GDM1 (cell line): ENCODE data around the gene PRMT2.

Source experiments
- DNase-seq: peaks from one replicate; lab custom pipeline; 2025; lab: John Stamatoyannopoulos, UW

PRMT2 gene

DNA sequence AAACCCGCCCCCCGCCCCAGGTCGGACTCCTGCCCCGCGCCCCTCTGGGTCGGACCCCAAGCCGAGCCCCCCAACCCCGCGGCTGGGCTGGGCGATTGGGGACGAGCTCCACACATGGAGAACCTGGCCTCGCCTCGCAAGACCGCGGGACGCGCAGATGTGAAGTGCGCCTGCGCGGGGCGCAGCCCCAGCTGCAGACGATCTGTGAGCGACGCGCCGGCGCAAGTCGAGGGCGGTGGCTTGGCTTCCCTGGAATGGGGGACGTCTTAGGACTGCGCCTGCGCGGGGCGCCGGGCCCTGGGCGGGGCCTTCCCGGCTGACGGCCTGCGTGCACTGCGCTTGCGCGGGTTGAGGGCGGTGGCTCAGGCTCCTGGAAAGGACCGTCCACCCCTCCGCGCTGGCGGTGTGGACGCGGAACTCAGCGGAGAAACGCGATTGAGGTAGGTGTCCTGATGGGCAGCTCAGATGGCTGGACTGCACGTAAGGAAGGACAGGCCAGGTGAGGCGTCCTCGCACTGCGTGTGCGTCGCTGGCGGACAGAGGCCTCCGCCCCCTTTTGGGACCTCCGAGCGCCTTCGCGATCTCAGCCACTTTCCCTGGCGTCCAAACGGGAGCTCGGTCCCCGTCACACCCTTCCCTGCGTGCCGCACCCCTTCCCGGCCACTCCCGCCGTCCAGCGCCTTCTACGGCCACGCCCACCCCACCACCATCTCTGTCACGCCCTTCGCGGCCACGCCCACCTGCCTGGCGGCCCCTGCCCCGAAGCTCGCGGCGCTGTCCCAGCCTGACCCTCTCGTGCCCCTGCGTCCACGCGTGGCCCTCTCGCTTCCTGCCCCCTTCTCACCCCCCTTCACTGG lies at the start of gene PRMT2:
Gene PRMT2, plus strand, starts transcription at position 351 of the 857 bp plus-strand sequence. CDS start 1,278 bp downstream, outside the sequence.
- peak; percentile 96 for DNase-seq

DNA sequence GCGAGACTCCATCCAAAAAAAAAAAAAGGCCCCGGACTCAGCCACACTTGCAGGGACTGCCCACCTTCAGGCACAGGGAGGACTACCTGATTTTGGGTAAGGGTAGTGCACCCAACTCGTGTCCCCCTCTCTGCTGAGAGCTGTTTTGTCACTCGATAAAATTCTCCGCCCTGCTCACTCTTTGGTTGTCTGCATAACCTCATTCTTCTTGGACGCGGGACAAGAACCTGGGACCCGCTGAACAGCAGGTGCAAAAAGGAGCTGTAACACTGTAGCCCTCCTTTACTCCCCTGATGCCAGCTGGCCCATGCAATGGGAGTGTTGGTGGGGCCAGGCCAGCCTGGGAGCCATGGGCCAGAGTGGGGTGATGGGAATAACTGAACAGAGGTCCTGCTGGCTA lies 41.2 kb upstream of the PRMT2 start:
- no peak for DNase-seq

DNA sequence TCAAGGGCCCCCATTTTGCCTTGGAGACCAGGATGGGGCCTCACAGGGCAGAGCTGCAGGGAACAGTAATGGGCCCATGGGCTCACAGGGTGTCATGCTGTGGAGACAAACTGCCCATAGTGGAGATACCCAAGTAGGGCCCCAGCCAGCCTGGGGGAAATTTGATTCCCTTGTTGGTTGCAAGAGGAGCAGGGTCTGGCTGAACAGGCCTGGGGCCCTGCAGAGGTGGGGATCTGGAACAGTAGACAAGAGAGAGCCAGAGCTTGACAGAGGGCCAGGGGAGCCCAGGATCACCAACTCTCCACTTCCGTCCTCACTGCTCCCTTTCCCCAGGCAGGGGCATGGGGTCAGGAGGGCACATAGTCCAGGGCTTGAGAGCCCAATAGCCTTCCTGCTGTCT lies 39.3 kb upstream of the PRMT2 start:
- no peak for DNase-seq

DNA sequence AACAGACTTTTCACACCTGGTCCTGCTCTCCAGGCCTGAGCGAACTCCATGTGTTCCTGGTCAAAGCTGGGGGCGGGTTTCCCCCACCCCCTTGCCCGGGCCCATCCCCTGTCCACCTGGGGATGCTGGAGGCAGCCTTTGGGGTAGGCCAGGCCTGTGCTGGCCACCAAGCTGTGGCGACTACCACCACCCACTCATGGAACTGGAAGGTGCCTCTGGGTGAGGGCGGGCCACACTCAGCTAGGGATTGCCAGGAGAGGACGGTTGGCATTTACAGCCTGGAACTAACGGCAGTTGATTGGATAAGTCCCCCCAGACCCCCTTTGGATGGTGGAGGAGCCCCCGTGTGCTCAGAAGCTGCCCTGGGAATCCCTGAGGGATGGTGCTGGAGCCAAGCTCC lies 38.4 kb upstream of the PRMT2 start:
- DNase-seq = no peak

DNA sequence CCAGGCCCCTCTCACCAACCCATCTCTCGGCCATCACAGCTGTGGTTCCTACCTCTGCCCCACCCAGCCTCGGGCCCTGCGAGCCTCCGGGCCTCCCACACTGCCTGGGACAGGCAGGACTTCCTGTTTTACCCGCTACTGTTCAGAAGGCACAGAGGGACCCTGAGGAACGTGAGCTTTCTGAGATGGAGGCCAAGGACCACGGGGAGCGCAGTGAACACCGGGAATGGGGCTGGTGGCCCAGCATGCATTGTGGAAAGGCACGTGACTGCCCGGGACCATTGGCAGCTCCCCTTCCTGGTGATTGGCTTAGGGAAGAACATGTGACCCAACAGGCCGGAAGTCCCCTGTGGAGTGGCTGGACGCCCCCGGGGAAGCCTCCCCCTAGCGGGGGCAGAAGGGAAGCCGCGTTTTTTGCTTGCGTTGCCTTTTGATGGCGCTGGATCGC lies 37.6 kb upstream of the PRMT2 start:
- no peak for DNase-seq

DNA sequence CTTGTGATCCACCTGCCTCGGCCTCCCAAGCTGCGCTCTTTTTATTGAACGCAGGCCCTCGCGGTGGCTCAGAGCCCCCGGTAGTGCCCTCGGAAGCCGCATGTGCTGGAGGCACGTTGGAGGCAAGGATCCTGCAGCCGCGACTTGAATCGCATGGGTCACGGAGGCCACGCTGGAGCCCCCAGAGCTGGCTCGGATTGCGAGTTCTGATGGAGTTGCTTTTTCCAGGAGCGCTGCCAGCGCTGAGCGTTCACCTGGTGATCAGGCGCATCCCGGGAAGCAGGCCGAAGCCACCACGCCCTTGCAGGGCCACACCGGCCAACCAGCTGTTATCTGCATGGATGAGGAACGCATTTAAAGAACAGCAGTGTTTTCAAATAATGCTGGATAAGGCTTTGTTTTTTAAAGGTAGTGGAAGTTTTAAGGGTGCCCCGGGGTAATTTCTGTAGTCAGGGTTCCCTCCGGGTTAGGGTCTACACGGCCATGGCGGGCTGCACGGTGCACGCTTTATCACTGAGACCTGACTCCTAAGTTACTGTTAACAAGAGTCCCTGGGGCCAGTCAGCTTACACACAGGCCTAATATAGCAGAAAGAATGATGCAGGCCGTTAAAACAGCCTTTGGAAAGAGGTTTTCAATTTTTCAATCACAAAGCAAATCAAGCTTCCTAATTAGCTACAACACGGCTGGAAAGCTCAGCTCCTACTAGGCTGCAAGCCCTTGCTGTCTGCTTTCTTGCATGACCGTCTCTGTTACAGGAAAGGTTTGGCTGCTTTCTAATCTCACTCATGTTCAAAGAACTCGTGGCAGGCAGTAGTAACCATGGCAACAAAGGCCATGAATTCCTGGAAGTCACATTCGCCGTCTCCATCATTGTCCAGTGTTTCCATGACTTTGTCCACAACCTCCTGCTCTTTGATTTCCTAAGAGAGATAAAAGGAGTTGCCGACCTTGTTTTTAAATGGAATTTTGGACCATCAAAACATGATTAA lies 36.6 kb upstream of the PRMT2 start:
- DNase-seq = no peak

DNA sequence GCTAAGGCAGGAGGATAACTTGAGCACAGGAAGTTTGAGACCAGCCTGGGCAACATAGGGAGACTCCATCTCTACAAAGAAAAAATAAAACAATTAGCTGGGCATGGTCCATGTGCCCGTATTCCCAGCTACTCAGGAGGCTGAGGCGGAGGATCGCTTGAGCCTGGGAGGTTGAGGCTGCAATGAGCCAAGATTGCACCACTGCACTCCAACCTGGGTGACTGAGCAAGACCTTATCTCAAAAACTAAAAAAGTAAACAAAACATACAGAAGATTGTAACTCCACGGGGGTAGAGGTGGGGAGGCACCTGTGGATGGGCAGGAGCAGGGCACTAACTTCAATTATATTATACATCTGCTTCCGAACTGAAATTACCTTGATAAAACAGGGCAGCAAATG lies 35.2 kb upstream of the PRMT2 start:
- DNase-seq = no peak

DNA sequence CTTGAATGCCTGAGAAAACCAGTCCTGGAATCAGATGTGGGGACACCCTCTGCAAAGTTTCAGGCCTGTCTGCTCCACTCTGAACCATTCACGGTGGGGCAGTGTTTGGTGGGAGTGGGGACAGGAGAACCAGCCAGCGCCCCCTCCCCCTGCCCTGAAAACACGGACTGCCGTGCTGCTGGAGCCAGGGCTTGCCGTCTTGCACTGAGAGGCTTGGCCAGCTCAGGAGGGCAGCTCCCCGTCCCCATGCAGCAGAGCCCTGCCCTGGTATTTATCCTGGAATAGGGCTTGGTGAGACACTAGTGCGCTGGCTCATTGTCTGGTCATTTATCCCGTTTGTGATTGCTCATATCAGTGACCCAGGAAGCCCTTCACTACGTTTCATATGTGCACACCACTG lies 34.5 kb upstream of the PRMT2 start:
- DNase-seq = no peak

DNA sequence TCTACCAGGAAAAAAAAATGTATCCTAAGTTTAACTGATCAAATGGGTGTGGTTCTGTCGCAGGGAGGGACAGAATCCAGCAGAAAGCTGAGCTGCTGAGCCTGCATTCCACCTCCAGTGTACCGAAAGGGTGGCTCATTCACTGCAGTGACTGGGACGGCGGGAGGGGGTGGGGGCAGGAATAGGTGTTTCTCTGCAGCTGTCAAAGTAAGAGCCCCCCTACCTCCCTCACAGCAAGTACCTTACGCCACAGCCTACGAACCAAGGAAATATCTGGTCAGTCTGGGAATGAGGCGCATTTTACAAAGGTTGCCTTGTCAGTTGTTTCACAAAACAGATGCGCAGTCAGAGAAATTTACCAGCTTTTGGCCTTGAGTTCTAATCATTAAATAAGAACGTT lies 32.2 kb upstream of the PRMT2 start:
- no peak for DNase-seq

DNA sequence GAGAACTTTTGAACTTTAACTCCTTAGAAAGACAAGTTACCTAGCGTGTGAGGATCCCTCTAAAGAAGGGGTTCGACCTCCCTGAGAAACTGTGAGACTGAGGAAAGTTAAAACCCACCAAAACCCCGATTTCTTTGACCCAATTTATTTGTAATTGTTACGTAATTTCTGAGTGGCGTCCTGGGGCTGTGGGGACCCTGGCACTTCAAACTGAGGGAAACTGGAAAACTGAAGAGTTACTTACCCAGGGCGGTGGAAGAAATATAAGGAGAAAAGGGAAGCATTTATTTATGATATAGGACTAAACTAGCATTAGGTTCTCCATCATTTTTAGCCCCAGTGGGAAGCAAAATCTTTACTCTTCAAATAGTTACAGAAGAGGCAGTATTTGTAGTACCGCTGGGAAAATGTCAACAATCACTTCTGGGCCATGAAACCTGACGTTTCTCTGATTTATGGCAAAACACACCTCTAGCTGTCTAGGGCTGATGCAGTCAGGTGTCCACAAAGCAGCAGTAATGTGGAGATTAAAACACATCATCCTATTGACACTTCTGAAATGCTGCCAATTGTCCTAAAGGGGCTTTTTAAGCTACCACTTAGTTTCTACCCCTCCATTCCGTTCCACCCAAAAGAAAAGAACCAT lies 31.0 kb upstream of the PRMT2 start:
- no peak for DNase-seq

DNA sequence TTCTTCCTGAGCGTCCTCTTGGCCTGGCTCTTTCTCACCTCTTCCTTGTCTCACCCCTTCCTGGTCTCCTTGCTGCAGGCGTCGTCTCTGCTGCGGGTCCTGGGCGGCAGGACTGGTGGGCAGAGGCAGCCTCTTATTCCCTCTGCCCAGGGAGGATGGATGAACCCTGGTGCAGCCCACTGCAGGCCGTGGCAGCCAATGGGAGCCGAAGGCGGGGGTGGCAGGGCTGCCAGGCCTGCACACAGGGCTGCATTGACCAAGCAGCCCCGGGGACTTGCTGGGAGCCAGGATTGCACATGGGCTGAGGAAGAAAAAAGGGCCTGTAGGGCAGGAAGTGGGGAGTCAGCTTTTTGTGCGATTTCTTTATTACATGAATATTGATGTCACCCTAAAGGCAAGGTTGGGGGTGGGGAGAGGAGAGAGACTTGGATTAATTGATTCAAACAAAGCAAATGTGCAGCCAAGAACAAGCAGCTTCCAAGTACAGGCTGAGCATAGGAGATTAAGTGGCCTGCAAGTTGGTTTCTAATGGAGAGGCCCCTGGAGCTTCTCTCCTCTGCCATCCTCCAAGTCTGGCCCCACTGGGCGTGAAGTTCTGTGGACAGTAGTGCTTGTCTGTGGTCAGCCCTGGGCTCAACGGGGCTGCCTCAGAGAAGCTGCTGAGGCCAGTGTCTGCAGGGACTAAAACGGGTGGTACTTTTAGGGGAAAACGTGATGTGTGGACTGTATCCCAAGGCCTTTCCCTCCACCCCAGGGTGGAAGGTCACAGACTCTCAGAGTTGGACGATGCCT lies 30.3 kb upstream of the PRMT2 start, which contains the start of gene S100B:
Gene S100B, minus strand, starts transcription at position 108 of the 792 bp plus-strand sequence. CDS start 2,667 bp downstream, outside the sequence.
- DNase-seq = peak; percentile 72

DNA sequence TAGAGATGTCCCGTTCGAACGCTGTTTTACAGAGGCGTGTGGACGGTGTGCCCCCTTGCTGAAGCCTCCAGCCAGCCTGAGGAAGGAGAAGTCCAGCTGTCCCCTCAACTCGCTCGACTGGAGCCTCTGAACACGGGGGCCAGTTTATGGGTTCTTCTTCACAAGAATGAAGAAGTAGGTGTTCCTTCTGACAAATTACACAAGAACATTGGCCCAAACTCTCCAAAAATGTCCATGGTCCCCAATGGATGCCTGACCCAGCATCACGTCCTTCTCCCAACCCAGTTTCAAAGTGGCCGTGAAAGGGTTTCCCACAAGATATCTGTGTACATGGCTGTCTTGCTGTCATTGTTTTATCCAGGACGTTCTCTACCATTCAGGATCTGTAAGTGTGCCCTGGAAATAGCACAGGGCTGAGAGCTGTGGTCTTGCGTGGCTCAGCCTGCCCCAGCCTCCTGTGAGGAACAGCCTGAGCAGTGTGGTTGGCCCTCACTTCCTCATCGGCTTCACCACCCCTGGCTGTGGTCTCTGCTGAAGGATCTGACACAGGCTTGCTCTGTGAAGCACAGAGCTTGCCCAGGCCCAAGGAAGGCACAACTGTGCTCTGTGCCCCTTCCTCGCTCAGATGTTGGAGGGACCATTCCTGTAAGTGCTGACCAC lies 29.6 kb upstream of the PRMT2 start:
- DNase-seq = peak; percentile 96

DNA sequence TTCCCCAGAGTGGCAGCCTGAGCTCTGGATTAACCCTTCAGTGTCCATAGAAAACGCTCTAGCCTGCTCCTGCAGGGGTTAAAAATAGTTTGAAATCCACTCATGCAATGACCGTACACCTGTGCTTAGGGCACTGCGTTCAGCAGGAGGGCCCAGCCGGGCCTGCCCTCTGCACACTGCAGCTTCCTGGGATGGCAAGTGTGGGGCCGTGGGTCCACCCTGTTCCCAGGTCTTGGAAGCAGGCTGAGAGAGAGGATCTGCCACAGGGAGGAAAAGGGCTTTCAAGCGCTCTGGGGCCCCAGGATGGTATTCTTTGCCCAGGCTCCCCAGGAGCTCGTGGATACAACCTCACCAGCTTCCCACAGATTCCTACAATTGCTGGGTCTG lies 29.1 kb upstream of the PRMT2 start:
- DNase-seq = no peak

DNA sequence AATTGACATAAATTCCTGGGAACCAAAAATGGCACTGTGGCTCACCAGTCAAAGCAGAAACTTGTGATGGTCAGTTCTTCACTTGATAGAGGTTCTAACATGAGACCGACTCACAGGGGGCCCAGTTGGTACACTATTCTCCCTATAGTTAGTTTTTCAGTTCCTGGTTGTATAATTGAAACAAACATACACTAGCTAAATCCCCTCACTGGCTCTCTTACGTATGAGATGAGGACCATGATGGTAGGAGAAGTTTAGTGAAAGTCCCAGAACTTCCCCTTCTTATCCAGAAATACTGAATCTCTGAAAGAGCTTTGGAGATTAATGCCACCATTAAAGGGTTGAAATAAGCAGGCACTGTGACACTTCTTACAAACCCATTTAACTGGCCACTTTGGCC lies 27.8 kb upstream of the PRMT2 start:
- DNase-seq = no peak

DNA sequence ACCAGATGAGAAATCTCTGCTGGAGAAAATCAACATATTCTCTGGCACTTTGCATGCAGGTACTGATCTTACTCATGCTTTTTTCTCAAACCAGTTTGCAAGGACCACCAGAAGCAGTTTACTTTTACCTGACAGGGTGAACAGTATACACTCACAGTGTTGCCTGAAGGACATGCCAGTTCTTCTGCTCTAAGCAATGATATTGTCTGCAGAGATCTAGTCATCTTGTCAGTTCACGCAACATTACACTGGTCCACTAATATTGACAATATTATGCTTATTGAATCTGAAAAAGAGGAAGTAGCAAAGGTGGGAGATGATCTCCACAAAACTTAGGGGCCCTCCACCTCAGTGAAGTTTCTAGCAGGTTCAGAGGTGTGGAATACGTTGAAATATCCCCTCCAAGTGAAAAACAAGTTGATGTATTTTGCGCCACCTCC lies 26.8 kb upstream of the PRMT2 start:
- no peak for DNase-seq

DNA sequence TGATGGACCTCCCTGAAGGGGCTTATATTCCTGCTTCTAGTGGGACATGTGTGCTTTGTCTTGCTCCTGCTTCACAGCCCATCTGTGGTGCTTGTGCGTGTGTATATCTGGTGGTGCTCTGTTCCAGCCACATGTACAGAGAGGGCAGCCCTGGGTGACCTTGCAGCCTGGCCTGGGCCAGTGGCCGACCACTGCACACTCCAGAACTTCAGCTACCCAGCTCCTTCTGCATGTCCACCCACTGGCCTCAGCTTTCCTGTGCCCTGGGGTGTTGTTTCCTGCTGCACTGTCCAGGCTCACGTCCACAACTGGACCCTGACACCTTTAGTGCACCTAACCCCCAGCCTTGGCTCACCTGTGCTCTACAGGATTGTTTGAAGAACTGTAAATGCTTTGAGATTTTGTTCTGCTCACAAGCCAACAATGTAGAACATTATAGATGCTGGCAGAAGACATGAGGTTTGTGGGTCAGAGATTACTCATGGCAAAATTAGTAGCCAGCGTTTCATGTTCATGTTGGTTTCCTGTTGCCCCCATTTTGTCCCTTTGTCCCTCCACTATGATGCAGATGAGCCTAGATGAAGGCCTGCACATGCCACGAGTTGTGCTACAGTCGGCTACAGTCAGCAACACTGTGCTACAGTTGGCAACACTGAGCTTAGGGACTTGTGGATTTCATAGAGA lies 25.3 kb upstream of the PRMT2 start:
- DNase-seq = no peak

DNA sequence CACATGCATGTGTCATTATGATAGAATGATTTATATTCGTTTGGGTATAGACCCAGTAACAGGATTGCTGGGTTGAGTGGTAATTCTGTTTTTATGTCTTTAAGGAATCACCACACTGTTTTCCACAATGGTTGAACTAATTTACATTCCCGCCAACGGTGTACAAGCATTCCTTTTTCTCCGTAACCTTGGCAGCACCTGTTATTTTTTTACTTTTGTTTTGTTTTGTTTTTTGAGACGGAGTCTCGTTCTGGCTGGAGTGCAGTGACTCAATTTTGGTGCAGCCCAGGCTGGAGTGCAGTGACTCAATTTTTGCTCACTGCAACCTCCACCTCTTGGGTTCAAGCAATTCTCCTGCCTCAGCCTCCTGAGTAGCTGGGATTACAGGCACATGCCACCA lies 22.1 kb upstream of the PRMT2 start:
- no peak for DNase-seq

DNA sequence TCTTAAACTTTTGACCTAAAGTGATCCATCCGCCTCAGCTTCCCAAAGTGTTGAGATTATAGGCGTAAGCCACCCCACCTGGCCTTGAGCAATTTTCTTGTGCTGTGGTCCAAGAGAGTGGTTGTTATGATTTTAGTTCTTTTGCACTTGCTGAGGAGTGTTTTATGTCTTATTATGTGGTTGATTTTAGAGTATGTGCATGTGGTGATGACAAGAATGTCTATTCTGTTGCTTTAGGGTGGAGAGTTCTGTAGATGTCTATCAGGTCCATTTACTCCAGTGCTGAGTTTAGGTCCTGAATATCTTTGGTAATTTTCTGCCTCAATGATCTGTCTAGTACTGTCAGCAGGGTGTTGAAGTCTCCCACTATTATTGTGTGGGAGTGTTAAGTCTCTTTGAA lies 19.4 kb upstream of the PRMT2 start:
- no peak for DNase-seq

DNA sequence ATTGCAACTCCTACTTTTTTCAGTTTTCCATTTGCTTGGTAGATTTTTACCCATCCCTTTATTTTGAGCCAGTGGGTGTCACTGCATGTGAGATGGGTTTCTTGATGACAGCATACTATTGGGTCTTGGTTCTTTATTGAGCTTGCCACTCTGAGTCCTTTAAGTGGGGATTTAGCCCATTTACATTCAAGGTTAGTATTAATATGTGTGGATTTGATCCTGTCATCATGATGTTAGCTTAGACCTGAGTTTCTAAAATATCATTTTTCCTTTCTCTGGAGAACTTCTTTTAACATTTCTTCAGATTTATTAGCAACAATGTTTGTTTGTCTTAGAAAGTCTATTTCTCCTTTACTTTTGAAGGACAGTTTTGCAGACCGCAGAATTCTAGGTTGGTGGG lies 18.8 kb upstream of the PRMT2 start:
- DNase-seq = no peak
